Transverse colon (tissue), 3 donors: ENCODE data around the gene BCL2L13.

Source experiments
- CTCF ChIP-seq, 5 experiments: fragments of 200-600 bp in 3 of 5; fragments of 450-650 bp in 2 of 5; sonication (generic) in 3 of 5; IDR thresholded peaks; 1 replicate in 2 of 5; 2 replicates in 3 of 5; pipeline ENCODE4 v1.5.1; 2016 to 2017; ENCODE audit warnings: antibody characterized with exemption in 5 of 5, inconsistent platforms in 3 of 5, mild to moderate bottlenecking in 2 of 5, moderate library complexity in 1 of 5
- POLR2A ChIP-seq: fragments of 450-650 bp; IDR thresholded peaks from one replicate; pipeline ENCODE4 v1.6.1; 2016; ENCODE audit warnings: antibody characterized with exemption, mild to moderate bottlenecking, moderate library complexity

GRCh38 chr22:17739196-17739975 lies 100.8 kb downstream of the BCL2L13 start:
- TF ChIP-seq CTCF (IDR thresholded peaks at IDR 0.05): no peak
- no peak for TF ChIP-seq POLR2A
